GM12873 (cell line): ENCODE measurements around the gene PIK3CD.

Source experiments
- CTCF ChIP-seq: IDR thresholded peaks from 2 replicates; pipeline ENCODE4 v1.5.1; 2012; ENCODE audit warnings: low read depth, mild to moderate bottlenecking, moderate library complexity, low read length, control low read depth; ENCODE audit not compliant: insufficient read depth; ENCODE audit errors: missing control alignments

Gene PIK3CD

GRCh38 chr1:9688599-9688998 is 37.1 kb downstream of the PIK3CD start:
- TF ChIP-seq CTCF, result no peak

GRCh38 chr1:9689011-9689706 is 37.6 kb downstream of the PIK3CD start:
- TF ChIP-seq CTCF, result no peak

DNA sequence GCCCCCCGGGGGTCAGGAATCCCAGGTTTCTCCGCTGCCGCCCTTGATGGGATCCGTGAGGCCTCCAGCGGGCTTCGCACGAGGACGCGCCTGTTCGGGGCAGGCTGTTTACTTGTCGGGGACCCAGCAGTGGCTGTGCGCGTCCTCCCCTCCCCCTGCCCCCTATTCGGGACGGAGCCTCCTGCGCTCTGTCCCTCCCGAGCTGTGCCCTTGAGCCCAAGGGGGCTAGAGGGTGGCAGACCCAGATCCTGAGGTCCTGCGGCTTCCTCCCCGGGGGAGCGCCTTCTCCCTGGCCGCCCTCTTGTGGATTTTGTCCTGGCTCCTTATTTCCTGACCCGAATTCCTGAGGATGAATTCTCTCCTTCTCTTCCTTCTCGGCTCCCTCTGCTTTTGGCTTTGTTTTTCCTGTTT is 38.4 kb downstream of the PIK3CD start:
- no peak for TF ChIP-seq CTCF

DNA sequence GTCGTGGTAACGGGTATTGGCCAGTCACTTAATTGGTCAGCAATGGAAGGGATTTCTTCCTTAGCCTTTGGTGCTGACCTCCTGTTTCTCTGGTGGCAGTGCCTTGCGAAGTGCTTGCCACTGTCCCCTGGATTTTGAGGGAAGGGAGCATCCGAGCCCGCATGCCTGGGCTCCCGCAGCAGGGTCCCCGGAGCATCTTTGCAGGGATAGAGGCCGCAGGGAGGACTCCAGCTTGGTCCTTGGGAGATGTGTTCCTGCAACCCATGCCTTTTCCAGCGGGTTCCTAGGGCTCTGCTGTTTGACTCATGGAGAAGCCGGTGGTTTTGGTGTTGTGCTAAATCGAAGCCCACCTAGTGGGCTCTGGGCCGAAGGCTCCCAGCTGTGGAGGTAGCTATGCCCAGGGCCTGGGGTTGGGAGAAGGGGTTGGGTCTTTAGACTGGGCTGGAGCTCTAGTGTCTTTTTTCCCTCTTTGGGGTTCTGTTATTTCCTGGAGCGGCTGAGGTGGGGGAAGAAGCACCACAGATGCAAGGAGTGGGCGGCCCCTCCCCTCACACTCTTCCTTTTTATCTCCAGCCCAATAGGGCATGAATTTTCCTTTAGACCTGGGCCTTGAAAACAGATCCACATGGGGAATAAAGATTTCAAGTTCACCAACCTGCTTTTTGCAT is 39.0 kb downstream of the PIK3CD start:
- no peak for TF ChIP-seq CTCF

DNA sequence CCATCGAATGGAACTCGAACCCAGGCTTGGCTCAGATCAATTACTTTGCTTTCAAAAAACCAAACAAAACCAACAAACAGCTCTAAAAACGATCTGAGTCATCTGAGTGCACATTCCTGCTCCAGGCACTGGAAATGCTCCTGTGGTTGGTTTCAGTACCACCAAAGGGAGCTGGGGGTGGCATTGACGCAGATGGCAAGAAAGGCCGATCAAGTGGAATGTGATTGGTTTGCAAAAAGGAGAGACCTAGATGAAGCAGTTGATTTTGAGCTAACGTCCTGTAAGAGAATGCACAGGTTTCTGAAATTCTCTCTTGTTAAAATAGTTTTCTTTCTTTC is 39.5 kb downstream of the PIK3CD start:
- TF ChIP-seq CTCF, result no peak

DNA sequence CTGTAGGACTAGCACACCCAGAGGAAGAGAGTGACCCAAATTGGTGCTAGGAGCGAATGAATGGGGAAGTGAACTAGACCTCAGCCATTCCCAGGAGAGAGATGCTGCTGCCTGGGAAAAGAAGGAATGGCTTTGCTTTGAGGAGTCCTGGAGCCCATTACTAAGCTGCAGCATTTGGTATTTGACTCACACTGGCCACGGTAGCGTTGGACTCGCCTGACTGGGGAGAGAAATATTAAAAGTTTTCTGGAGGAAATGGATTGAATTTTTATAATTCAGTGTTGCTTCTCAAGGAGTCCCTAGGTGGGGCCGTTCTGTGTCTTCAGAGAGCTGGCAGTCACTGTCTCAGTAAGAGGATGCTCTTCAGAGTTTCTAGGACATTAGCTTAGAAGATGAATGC is 40.2 kb downstream of the PIK3CD start:
- no peak for TF ChIP-seq CTCF

DNA sequence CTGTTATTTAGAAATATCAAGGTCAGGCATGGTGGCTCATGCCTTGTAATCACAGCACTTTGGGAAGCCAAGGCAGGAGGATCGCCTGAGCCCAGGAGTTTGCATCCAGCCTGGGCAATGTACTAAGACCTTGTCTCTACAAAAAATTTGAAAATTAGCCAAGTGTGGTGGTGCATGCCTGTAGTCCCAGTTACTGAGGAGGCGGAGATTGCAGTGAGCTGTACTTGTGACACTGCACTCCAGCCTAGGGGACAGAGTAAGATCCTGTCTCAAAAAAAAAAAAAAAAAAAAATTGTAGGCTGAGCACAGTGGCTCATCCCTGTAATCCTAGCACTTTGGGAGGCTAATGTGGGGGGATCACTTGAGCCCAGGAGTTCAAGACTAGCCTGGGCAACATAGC is 45.3 kb downstream of the PIK3CD start:
- no peak for TF ChIP-seq CTCF
